Embryonic facial prominence (tissue), 1 donor: ENCODE measurements around the gene PALD1.

Experiments
- DNase-seq: peaks from one replicate; pipeline ENCODE4 v3.0.0-alpha.2; 2016; ENCODE audit errors: extremely low spot score

The PALD1 gene

GRCh38 chr10:70504521-70505358 is 26.2 kb downstream of the PALD1 start:
- no peak for DNase-seq

DNA sequence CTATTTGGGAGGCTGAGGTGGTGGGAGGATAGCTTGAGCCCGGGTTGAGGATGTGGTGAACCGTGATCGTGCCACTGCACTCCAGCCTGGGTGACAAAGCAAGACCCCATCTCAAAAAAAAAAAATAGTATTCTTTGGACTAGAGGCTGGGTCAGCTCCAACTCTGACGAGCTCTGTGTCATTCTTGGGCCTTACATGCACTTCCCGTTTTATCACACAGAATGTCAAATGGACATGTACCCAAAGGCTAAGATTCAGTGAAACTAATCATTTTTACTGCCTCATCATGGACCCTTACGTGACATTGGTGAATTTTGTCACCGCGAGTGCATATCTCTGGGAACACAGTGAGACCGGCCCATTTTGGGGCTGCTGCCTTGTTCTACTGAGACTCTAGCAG is 27.3 kb downstream of the PALD1 start:
- DNase-seq = no peak

- DNase-seq = no peak
Measured at GRCh38 chr10:70507966-70508365, 29.4 kb downstream of the PALD1 start.

GRCh38 chr10:70508912-70509756 is 30.6 kb downstream of the PALD1 start:
- DNase-seq = no peak

DNA sequence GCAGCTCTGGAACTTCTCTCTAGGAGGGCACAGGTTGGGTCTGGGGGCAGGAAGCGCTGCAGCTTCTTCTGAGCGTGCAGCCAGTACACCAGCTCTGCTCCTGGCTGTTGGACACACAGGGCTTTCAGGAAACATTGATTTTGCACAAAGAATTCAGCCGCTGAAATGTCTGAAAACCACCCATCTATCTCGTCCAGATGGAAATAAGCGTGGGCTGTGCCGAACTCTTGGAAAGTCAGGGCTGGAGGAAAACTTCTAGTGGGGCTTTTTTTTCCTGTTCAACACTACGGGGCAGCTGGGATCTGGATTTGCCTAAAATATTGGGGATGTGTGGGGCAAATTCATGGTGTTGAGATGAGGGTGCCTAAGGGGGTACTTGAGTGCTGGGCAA is 31.2 kb downstream of the PALD1 start:
- DNase-seq = no peak

DNA sequence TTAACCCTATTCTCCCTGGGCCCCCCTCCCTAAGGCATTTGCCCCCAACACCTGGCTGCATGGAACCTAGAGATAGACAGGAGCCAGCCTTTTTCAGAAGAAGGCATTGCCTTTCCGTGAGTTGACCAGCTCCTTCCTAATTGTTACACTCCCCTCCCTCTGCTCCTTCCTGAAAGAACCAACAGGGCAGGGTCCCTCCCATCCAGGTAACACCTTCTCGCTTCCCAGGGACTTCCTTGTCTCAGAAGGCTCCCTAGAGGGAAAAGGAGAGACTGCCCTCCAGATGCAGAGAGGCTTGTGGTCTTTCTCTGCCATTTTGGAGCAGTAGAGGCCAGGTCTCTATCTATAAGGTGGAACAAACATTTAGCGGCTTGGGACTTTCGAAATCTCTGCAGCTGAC is 31.9 kb downstream of the PALD1 start:
- no peak for DNase-seq

- no peak for DNase-seq
Measured at GRCh38 chr10:70510904-70511303, 32.3 kb downstream of the PALD1 start.

DNA sequence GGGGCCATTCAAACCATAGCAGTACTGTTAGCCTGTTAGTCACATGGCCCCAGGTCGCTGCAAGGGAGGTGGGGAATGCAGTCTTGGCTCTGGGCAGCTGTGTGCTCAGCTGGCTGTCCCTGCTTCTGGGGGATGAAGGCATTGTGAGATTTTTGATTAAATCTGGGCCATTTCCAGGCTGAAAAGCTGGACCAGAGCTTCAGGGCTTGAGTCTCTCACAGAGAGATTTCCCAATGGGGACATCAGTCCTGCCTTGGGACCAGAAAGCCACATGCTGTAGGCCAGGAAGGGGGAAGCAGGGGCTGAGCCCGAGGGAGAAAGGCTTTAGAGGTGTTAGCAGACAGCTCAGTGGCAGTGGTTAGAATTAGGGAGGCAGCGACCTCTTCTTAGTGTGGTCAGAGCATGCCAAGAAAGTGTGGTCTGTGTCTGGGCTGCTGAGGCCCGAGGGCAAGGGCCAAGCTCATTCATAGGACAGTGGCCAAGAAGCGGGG is 33.6 kb downstream of the PALD1 start:
- no peak for DNase-seq

- DNase-seq = no peak
Measured at GRCh38 chr10:70513848-70514309, 35.3 kb downstream of the PALD1 start.

DNA sequence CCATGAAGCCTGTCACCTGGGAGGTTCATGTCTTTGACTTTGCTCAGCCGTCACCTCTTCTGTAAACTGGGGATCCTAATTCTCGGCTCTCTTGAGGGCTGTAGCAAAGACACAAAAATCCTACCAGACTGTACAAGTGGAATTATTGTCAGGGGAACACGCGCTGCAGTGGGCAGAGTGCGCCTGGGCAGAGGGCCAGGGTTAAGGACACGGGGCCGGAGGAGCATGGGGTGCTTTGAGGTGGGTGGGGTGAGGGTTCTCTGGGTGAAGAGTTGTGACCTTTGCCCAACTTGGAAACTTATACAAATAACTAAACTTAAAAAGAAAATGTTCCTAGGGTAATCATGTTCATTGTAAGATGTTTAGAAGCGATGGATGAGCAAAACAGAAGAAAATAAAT is 36.0 kb downstream of the PALD1 start:
- no peak for DNase-seq

DNA sequence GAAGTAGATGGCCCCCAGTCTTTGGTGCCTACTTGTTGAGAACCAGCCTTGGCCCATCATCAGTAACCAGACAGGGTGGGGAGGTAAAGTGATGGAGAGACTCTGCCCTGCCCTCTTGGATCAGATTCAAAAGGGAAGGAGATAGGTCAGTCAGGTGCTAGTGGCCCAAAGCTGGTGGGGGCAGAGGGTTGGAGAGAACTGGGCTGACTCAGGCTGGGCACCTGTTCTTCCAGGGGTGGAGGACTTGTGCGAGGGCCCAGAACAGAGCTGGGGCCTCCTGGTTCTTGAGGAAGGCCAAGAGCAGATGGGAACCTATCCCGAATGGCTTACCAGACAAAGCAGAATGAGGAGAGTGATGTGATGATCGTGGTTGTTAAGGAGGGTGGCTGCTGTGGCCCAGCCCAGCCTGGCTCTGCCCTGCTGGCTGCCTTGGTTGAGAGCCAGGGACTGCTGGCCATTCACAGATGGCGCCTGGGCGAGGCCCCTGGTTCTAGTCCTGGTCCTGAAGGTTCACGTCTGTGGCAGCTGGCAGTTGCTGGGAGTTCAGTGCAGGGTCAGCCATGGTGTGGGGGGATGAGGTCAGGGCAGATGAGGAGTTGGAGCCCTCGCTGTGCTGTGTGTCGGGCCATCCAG is 36.6 kb downstream of the PALD1 start:
- DNase-seq = no peak

DNA sequence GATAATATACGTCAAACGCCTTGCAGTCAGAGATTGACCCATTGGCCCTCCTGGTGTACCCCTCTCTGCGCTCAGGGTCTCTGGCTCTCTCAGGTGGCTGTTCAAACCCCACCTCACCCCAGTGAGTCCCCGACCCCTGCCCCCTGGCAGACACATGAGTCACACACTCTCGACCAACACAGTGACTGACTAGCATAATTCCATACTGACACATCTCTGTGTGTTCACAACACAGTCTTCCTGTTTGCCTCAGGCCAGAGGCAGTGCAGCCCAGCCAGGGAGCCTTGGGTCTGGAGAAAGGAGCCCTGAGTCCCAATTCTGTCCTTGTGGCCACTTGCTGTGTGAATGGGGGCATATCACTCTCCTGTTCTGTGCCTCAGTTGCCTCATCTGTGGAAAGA is 40.1 kb downstream of the PALD1 start:
- no peak for DNase-seq

DNA sequence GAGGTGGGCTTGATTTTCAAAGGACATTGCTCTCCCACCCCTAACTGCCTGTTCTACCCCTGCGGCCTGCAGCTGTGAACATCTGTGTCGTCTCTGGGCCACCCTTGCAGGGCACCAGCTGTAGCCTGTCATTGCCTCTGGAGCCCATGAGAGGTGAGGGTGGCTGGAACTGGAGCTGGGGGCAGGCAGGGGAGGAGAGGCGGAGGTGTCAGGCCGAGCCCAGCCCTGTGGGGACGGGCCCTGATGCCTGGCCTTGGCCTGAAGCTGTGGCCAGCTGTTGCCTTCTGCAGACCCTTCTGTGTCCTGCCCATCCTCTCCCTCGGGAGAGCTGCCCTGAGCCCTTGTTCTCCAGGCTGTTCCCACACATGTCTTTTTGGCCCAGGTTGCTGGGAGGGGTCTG is 44.5 kb downstream of the PALD1 start:
- DNase-seq = no peak

DNA sequence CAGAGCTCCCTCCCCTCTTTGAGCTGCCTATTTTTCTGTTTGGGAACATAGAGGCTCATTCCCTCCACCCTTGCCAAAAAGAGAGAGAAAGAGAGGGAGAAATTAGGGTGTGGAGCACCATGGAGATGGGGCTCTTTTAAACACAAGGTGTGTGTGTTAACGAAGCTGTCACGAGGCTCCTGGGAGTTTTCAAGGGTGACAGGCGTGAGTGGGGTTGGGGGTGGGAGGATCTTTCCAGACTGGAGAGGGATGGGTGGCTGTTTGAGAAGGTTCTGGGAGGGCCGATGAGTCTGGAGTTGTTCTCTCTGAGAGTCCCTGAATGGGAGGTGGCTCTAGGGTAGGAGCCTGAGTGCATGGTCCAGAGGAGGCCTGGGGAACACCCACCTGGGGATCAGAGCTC is 45.0 kb downstream of the PALD1 start:
- DNase-seq = no peak

- no peak for DNase-seq
Measured at GRCh38 chr10:70528314-70528713, 49.7 kb downstream of the PALD1 start.

- DNase-seq = no peak
Measured at GRCh38 chr10:70528741-70529362, 50.3 kb downstream of the PALD1 start.

DNA sequence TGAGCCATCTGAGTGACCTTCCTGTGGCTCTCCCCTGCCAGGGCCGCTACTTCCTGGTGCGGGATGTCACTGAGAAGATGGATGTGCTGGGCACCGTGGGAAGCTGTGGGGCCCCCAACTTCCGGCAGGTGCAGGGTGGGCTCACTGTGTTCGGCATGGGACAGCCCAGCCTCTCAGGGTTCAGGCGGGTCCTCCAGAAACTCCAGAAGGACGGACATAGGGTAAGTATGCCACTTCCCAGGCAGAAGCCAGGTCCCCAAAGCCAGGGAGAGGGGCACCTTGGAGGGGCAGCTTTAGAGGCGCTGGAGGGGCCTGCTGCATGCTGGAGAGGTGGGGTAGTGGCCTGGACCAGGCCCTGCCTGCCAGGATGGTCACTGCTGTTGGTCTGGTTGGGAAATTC is 51.3 kb downstream of the PALD1 start:
- DNase-seq = no peak

- DNase-seq = no peak
Measured at GRCh38 chr10:70530315-70530714, 51.7 kb downstream of the PALD1 start.

DNA sequence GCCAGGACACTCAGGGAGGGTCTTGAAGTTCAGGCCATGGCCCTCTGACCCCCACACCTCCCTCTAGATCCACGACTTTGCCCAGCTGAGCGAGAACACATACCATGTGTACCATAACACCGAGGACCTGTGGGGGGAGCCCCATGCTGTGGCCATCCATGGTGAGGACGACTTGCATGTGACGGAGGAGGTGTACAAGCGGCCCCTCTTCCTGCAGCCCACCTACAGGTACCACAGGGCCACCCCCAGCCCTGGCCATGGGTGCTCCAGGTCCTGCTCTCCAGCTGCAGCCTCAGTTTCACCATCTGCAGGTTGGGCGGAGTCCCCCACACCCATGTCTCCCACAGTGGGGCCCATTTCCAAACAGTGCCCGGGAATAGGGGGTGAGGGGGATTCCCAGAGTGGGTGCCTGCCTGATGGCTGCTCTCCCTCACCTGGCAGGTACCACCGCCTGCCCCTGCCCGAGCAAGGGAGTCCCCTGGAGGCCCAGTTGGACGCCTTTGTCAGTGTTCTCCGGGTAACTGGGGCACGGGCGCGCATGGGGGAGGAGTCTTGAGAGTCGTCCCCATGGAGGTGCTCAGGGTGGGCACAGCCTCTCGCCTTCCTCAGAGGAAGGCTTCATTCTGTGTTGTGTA is 54.1 kb downstream of the PALD1 start:
- no peak for DNase-seq

GRCh38 chr10:70533189-70533558 is 54.6 kb downstream of the PALD1 start:
- DNase-seq = no peak

GRCh38 chr10:70534281-70534680 is 55.7 kb downstream of the PALD1 start:
- no peak for DNase-seq
